ENCODE measurements around the gene ACOT12.

The ACOT12 gene

DNA sequence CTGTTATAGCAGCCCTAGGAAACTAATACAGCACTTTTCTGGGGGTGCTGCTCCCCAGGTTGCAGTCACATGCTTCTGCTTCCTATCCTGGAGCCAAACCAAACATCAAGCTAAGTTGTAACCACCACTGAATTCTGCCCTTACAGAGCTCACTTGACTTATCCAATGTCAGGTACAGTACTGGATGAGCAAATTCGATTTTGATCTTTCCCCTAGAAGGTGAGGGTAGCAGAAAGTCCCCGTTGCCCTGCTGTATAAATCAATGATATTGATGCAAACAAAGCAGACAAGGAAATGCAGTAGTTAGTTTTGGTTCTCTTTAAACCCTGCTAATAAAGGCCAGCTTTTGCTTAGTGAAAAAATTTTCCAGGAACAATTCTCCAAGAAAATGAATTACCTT lies 56.1 kb downstream of the ACOT12 start:
- no peak overlapping the region for H3K9ac ChIP-seq (ENCODE audit: low read length)
- no peaks in the 10 kb centered on the region for H3K9me3 ChIP-seq (ENCODE audit: insufficient read depth, low read length)
- H3K27me3 ChIP-seq (ENCODE audit: low read depth, low read length), result no peaks in the 10 kb centered on the region
- no peaks in the 10 kb centered on the region for H4K20me1 ChIP-seq (ENCODE audit: insufficient read depth, low read length)
- H3K79me2 ChIP-seq (ENCODE audit: low read length), result no peaks in the 10 kb centered on the region
- no peak overlapping the region for H3K4me3 ChIP-seq (ENCODE audit: low read length)
- H3K27ac ChIP-seq (ENCODE audit: low read length), result no peak overlapping the region
- TF ChIP-seq, protein P1, sequence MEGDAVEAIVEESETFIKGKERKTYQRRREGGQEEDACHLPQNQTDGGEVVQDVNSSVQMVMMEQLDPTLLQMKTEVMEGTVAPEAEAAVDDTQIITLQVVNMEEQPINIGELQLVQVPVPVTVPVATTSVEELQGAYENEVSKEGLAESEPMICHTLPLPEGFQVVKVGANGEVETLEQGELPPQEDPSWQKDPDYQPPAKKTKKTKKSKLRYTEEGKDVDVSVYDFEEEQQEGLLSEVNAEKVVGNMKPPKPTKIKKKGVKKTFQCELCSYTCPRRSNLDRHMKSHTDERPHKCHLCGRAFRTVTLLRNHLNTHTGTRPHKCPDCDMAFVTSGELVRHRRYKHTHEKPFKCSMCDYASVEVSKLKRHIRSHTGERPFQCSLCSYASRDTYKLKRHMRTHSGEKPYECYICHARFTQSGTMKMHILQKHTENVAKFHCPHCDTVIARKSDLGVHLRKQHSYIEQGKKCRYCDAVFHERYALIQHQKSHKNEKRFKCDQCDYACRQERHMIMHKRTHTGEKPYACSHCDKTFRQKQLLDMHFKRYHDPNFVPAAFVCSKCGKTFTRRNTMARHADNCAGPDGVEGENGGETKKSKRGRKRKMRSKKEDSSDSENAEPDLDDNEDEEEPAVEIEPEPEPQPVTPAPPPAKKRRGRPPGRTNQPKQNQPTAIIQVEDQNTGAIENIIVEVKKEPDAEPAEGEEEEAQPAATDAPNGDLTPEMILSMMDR (IDR thresholded peaks at IDR 0.05; ENCODE audit: low read depth, low read length), result no peak
- TF ChIP-seq EZH2phosphoT487 (IDR thresholded peaks at IDR 0.05; ENCODE audit: low read depth), result no peak
- no peaks in the 10 kb centered on the region for H3K4me1 ChIP-seq (ENCODE audit: low read length)
- H3K4me2 ChIP-seq (ENCODE audit: low read length), result no peak overlapping the region
- no peaks in the 10 kb centered on the region for H3K36me3 ChIP-seq (replicated peaks; ENCODE audit: low read depth, low read length)
- no peak overlapping the region for H2AFZ ChIP-seq (ENCODE audit: low read depth, low read length)

DNA sequence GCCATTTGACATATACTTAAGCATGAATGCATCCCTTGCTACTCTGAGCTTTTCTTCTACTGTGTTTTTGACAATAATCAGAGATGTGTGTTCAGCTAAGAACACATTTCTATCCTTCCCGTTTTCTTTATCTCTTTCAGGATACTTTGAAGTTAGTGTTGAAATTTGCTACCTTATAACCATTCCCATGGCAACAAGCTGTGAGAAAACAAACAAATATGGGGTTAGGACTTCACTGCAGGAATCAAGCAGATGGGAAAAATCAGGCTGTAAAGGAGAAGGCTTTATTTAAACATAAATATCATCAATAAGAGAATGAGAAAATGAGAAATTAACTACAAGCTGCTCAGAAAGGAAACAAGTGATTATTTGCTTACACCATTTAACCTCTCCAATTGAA lies 57.4 kb downstream of the ACOT12 start:
- Histone ChIP-seq H3K9ac (ENCODE audit: low read length) (no peak overlapping the region), H3K4me3 (ENCODE audit: low read length) (no peak overlapping the region), H3K9me3 (ENCODE audit: insufficient read depth, low read length) (no peaks in the 10 kb centered on the region), H3K36me3 (replicated peaks; ENCODE audit: low read depth, low read length) (no peaks in the 10 kb centered on the region), H2AFZ (ENCODE audit: low read depth, low read length) (no peak overlapping the region), H3K27me3 (ENCODE audit: low read depth, low read length) (no peaks in the 10 kb centered on the region), H3K4me2 (ENCODE audit: low read length) (no peak overlapping the region), H3K27ac (ENCODE audit: low read length) (no peak overlapping the region), H3K4me1 (ENCODE audit: low read length) (no peaks in the 10 kb centered on the region), H3K79me2 (ENCODE audit: low read length) (no peaks in the 10 kb centered on the region), H4K20me1 (ENCODE audit: insufficient read depth, low read length) (no peaks in the 10 kb centered on the region)
- TF ChIP-seq EZH2phosphoT487 (IDR thresholded peaks at IDR 0.05; ENCODE audit: low read depth), result no peak
- TF ChIP-seq, protein P1 (IDR thresholded peaks at IDR 0.05; ENCODE audit: low read depth, low read length), result no peak

DNA sequence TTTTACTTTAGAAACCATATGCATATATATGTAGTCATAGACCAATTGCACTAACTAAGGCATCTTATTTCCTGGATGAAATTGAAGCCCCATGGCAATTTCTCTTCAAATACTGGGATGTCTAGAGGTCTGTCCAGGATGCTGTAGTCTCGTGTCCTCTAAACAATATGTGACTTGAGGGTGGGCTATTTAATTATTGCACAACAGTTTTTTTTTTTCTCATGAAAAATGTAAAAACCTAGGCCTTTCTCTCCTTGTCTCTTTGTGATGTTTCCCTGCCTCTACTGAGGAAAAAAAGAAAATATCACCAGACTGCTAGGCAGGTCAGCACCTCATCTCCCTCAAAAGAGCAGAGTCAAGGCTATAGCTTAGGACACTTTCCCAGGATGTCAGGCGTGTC lies 58.0 kb downstream of the ACOT12 start:
- no peak overlapping the region for H3K9ac ChIP-seq (ENCODE audit: low read length)
- H3K9me3 ChIP-seq (ENCODE audit: insufficient read depth, low read length), result no peaks in the 10 kb centered on the region
- H3K27ac ChIP-seq (ENCODE audit: low read length), result no peak overlapping the region
- no peak overlapping the region for H2AFZ ChIP-seq (ENCODE audit: low read depth, low read length)
- TF ChIP-seq, protein P1 (IDR thresholded peaks at IDR 0.05; ENCODE audit: low read depth, low read length), result no peak
- TF ChIP-seq EZH2phosphoT487 (IDR thresholded peaks at IDR 0.05; ENCODE audit: low read depth), result no peak
- no peaks in the 10 kb centered on the region for H3K27me3 ChIP-seq (ENCODE audit: low read depth, low read length)
- no peaks in the 10 kb centered on the region for H4K20me1 ChIP-seq (ENCODE audit: insufficient read depth, low read length)
- no peaks in the 10 kb centered on the region for H3K79me2 ChIP-seq (ENCODE audit: low read length)
- H3K36me3 ChIP-seq (replicated peaks; ENCODE audit: low read depth, low read length), result no peaks in the 10 kb centered on the region
- no peak overlapping the region for H3K4me3 ChIP-seq (ENCODE audit: low read length)
- no peak overlapping the region for H3K4me2 ChIP-seq (ENCODE audit: low read length)
- no peaks in the 10 kb centered on the region for H3K4me1 ChIP-seq (ENCODE audit: low read length)

DNA sequence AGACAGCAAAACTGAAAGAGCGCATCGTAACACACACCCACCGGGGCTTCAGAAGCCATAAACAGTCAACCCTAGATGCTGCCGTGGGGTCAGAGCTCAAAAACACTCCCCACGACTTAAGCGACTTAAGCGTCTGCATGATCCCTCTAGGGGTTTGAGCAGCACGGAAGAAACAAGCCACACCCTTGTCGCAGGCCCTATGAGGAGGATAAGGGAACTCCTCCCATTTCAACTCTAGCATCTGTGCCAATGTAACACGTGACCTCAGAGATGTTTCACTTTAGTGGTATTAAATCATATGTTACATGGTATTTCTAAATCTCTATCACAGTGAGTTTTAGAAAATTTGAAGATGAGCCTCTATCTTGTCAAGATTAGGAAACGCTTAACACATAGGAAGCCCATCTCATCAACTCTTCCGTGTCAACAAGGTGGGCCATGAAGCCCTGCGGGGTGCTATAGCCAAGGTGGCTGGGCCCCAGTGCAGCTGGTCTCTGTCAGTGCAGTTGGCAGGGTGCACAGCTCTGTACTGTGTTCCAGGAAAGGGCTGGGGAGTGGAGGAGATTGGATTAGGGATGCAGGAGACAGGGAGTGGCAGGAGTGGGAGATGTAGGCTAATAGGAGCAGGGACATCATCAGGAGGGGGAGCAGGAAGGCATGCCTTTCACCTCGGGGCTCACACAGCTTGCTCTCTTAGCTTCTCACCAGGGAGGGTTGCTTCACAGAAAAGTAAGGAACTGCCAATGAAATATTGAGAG lies 59.5 kb downstream of the ACOT12 start:
- no peak for TF ChIP-seq EZH2phosphoT487 (IDR thresholded peaks at IDR 0.05; ENCODE audit: low read depth)
- TF ChIP-seq, protein P1 (IDR thresholded peaks at IDR 0.05; ENCODE audit: low read depth, low read length), result no peak
- Histone ChIP-seq H3K79me2 (ENCODE audit: low read length) (no peaks in the 10 kb centered on the region), H3K27ac (ENCODE audit: low read length) (no peak overlapping the region), H3K36me3 (replicated peaks; ENCODE audit: low read depth, low read length) (no peaks in the 10 kb centered on the region), H2AFZ (ENCODE audit: low read depth, low read length) (no peak overlapping the region), H3K27me3 (ENCODE audit: low read depth, low read length) (no peaks in the 10 kb centered on the region), H3K4me1 (ENCODE audit: low read length) (no peaks in the 10 kb centered on the region), H3K9ac (ENCODE audit: low read length) (no peak overlapping the region), H3K9me3 (ENCODE audit: insufficient read depth, low read length) (no peaks in the 10 kb centered on the region), H4K20me1 (ENCODE audit: insufficient read depth, low read length) (no peaks in the 10 kb centered on the region), H3K4me2 (ENCODE audit: low read length) (no peak overlapping the region), H3K4me3 (ENCODE audit: low read length) (no peak overlapping the region)

Measured in OCI-LY3 (cell line).